NCI-H128 (cell line): ENCODE measurements around the gene TSC2.
"Not testable (repeated sequence)": the region's sequence is repeated elsewhere in the genome, so short reads cannot be mapped to it uniquely, and the experiment has no call there.

Experiments used
- DNase-seq: peaks from one replicate; lab custom pipeline; 2025; ENCODE audit not compliant: unreplicated experiment; lab: John Stamatoyannopoulos, UW

TSC2 gene

DNA sequence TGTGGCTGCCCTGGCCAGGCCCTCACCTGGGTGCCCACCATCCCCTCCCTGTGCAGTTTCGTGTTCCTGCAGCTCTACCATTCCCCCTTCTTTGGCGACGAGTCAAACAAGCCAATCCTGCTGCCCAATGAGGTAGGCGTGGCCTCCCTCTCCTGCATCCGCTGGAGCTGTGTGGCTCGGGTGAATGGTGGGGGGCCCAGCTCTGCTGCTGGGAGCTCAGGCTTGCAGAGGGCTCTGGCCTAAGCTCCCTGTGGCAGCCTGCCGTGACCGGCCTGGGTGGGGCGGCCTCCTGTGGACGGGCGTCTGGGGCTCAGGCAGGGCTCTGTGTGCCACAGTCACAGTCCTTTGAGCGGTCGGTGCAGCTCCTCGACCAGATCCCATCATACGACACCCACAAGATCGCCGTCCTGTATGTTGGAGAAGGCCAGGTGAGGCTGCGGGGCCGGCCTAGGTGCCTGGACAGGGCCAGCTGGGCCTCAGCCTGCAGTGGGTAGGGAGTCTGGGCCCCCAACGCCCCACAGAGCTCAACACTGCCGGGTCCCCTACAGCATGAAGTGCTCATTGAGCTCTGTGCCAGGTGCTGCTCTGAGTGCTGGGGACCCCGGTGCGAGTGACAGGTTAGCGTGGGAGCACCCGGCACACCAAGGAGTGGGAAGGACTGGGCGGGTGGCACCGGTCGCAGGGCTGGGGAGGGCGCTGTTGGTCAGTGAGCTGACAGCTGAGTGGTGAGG lies 37.3 kb downstream of the TSC2 start:
- no peak for DNase-seq

- DNase-seq, result no peak
Measured at GRCh38 chr16:2085669-2086068, 37.9 kb downstream of the TSC2 start.

- no peak for DNase-seq
Measured at GRCh38 chr16:2086106-2086742, 38.4 kb downstream of the TSC2 start.

DNA sequence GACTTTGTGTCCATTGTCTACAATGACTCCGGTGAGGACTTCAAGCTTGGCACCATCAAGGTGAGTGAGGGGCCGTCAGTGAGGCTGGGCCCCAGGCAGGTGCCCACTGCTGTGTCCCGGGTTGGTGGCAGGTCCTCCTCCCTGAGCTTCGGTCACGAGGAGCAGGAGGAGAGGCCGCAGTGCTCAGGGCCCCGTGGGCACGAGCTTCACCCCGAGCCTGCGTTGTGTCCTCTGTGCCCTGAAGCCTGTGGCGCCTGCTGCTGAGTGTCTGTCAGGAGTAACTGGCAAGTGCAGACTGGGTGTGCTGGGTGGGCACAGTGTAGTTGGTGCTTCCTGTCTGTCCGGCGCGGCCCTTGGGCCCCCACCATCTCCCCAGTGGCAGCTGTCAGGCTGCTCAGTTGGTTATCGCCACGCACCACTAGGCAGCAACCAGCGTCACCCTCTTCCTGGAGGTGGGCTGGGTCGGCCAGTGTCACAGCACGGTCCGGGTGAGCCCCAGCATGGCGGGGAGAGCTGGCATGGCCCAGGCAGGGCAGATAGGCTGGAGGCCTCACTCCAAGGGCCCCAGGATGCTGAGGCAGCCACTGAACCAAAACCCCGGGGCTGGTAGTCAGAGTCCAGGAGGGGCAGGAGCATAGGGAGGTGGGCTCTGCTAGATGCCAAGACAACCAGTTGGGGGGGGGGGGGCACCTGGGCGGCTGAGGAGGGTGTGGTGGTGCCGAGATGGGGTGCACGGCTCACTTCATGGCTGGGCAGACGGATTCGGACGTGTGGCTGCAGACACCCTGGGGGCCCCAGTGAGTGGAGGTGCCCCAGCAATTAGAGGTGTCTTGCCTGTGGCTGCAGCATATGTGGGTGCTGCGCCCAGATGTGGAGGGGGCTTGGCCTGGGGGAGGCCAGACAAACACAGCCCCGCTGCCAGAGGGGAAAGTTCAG lies 39.3 kb downstream of the TSC2 start:
- no peak for DNase-seq

DNA sequence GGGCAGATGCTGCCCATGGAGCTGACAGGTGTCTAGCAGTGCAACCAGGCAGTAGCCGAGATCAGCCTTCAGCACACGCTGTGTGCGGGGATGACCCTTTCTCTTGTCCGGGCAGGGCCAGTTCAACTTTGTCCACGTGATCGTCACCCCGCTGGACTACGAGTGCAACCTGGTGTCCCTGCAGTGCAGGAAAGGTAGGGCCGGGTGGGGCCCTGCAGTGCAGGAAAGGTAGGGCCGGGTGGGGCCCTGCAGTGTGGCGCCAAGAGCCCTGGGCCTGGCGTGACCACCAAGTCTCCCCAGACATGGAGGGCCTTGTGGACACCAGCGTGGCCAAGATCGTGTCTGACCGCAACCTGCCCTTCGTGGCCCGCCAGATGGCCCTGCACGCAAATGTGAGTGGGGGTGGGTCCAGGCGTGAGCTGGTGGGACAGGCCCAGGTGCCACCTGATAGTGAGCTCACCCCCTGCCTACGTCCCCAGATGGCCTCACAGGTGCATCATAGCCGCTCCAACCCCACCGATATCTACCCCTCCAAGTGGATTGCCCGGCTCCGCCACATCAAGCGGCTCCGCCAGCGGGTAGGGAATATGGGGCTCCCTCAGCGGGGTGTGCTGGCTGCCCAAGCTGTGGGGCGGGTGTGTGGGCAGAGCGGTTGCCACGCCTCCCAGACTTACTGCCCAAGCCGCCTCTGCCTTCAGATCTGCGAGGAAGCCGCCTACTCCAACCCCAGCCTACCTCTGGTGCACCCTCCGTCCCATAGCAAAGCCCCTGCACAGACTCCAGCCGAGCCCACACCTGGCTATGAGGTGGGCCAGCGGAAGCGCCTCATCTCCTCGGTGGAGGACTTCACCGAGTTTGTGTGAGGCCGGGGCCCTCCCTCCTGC lies 40.2 kb downstream of the TSC2 start:
- no peak for DNase-seq

DNA sequence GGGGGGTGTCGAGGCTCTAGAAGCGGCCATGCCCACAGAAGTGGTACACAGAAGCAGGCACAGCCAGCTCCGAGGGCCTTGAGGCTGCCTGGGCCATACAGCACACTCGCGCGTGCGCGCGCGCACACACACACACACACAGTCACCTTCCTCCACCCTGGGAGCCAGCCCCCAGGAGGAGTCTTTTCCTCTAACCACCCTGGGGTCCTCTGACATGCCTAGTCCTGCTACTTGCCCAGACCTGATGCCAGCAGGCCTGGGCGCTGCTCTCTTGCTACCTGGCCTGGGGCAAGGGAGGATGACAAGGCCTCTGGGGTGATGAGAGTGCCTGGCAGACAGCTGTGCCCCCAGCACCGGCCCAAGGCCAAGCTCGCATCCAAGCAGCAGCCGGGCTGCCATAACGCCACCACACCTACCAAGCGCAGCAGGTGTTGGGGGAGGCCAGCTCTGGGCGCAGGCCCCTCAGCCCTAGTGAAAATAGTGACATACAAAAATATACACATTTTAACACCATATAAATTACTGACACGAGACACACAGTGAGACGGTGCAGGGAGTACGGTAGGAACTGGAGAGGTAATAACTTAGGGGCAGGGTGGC lies 41.1 kb downstream of the TSC2 start:
- DNase-seq, result no peak

GRCh38 chr16:2089706-2090480 lies 42.1 kb downstream of the TSC2 start:
- no peak for DNase-seq

DNA sequence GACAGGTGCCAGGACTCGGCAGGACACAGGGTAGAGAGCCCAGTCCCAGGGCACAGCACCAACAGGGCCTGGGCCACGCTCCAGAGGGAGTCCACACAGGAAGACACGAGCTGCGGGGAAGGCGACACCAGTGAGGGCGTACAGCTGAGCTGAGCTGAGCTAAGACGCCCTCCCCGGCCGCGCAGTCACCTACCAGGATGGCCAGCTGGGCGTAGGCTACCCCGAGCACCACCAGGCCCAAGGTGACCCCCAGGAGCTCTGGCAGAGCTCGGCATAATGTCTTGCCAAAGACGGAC lies 42.6 kb downstream of the TSC2 start:
- no peak for DNase-seq

DNA sequence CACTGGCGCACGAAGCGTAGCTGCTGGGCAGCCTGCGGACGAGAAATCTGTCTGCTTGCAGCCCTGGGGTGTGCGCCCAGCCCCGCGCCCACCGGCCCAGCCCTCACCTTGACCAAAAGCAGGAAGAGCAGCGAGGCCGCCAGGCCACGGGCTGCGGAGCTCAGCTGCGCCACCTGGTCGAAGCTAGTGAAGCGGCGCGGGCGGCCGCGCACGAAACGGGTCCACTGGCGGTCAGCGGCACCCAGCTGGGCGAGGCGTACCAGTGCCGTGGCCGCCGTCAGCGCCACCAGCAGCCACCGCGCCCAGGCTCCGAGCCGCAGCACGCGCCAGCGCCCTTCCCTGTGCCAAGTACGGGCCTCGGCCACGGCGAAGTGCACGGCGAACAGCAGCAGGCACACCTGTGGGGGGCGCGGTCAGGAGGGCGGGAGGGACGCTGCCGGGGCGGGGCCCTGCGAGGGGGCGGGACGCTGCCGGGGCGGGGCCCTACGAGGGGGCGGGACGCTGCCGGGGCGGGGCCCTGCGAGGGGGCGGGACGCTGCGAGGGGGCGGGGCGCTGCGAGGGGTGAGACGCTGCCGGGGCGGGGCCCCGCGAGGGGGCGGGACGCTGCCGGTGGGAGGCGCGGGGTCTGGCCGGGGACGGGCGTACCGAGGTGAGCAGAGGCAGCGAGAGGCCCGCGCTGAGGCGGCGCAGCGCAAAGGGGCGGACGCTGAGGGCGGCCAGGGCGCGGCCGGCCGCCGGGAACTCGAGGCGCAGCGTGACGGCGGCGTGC lies 43.2 kb downstream of the TSC2 start:
- DNase-seq, result no peak

- DNase-seq, result no peak
Measured at GRCh38 chr16:2091547-2092255, 43.9 kb downstream of the TSC2 start.

GRCh38 chr16:2092256-2092620 lies 44.5 kb downstream of the TSC2 start:
- no peak for DNase-seq

- DNase-seq, result no peak
Measured at GRCh38 chr16:2092866-2093265, 45.1 kb downstream of the TSC2 start.

- no peak for DNase-seq
Measured at GRCh38 chr16:2093793-2094192, 46.0 kb downstream of the TSC2 start.

DNA sequence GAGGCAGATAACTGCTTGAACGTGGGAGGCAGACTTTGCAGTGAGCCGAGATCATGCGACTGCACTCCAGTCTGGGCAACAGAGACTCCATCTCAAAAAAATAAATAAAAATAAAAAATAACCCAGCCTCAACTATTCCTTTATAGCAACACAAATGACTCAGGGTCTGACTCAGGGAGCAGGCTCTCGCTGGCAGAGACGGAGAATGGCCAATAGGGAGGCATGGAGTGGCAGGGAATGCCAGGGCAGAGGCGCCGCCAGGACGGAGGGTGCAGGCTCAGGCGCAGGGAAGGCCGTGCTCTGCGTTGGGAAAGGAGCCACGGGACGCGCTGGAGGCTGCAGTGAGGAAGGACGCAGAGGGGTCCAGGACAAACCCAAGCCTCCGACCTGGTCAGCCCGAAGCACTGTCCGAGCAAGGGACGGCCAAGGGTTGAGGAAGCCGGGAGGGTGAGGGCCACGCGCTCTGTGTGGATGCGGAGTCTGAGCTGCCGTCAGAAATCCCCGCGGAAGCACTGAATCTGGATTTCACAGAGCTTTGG lies 47.6 kb downstream of the TSC2 start:
- no peak for DNase-seq

DNA sequence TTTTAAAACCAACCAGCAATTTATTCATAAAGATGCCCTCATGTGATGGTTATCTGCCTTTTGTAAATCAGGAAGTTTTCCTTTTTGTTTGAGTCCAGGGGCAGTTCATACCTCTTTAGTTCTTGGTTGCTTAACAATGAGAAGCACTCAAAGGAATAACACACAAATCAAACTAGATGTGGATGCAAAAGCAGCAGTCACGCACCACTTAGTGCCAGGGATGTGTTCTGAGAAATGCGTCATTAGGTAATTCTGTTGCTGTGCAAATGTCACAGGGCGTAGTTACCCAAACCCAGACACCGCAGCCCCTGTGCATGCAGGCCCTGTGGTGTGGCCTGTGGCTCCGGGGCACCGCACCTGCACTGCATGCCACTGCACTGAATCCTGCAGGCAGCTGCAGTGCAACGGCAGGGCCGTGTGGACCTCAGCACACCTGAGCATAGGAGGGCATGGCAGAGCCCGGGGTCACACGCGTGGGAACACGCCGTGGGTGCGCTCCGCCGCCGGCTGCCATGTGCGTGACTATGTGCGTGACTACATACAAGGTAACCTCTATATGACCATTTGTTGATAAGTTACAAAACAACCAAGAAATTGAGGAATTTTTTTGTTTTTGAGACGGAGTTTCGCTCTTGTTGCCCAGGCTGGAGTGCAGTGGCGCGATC lies 48.3 kb downstream of the TSC2 start:
- no peak for DNase-seq

DNA sequence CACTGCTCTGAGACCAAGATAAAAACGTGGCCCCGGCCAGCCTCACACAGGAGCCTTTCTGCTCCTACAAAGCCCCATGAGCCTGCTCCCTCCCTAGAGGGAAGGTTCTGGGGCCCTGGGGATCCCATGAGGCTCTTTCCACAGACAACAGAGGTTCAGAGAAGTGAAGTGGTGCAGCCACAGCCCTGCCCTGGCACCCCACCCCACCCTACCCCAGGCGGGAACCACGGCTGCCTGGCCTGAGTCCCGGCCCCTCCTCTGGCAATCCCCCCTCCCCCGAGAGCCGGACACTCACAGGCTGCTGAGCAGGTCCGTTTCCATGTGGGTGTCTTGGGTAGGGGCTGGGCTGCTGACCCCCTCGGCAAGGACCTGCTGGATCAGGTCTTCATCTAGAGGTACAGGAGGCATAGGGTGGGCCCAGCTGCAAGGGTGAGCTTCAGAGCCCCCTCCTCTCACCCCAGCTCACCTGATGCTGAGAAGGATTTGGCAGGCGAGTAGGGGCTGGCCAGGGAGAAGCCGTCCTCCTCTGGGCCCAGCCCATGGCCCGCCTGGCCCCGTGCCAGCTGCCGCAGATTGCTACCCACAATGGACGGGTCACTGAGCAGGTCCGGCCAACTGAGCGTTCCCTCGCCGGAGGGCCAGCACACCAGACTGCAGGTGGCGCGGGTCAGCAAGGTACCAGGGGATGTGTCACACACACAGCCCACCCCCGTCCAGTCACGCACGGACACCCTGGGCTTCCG lies 49.2 kb downstream of the TSC2 start:
- DNase-seq, result no peak

DNA sequence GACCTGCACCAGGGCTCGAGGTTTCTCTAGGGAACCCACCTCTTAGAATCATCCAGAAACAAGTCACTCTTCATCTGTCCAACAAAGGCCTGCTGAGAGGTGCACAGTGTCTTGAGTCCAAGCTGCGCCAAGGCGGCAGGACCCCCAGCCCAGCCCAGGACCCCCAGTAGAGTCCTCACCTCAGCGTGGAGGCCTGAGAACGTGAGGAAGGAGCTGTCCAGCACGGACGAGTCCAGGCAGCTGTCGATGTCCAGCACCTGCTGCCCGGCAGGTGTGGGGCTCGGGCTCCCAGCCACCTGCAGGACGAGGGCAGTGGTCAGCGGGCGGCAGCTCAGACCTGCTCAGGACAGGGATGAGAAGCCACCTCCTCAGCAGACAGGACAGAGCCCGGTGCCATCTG lies 49.9 kb downstream of the TSC2 start:
- not testable (repeated sequence) for DNase-seq
